ENCODE results near the gene OSBP.
A peak's percentile ranks its signal among the peaks of the same experiment; 100 is the strongest.

Gene OSBP

DNA sequence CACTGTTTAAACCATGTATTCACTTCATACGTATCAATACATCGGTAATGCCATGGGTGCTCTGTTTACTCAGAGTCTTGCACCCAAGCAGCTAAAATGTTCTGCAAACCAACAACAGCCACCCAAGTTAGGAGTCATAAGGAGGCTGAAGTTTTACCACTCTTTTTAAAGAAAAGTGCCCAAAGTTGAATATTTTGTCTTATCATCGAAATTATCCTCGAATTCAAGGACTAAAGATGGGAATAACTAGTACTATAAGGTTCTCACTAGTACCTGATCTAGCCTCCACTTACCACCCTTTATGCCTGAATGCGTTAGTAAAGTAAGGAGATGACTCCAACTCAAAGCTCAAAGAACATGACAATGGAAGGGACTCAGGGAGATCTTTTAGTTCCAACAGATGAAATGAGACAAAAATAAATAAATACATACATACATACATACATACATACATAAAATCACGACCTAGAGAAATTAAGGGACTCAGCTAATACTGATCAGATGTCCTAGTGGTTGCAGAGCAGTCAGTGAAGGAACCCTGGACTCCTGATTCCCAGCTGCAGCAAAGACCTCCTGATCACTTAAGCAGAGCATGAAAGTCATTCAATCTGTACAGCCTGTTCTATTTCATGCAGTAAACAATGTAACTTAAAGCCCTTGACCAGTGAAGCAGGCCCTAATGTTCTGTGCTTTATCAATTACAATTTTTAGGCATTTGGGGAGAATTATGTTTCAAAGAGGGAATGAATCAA, 7.7 kb downstream of the OSBP start:
- DNase-seq = no peak

DNA sequence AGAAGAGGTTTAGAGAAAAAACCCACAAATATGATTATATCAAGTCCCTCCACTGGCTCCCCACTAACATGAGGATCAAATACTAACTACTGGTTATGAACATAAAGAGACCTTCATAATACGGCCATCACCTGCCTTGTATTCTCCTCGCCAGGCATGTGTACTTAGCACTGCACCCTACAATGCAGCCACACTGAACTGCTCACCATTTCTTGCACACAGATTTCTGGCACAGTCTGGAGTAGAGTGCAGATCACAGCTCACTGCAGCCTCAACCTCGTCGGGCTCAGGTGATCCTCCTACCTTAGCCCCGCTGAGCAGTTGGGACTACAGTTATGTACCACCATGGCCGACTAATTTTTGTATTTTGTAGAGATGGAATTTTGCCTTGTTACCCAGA, 13.1 kb downstream of the OSBP start:
- no peak for DNase-seq

DNA sequence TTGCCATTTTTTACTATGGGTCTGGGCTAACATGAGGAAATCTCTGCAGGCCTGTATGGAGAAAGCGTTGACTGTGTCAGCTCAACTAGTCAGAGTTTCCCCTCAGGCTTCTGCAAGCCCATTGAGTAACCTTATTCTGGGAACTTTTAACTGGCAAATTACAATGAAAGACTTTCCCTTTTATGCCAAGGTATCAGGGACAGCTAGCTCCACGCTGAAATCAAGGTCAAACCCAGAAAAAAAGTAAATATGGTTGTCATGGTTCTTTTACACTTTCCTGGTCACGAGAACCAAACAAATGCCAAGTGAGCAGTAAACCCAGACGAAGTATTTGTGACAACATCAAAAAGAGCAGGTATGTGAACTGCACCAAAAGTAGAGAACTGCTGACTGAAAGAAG, 13.8 kb downstream of the OSBP start:
- no peak for DNase-seq

DNA sequence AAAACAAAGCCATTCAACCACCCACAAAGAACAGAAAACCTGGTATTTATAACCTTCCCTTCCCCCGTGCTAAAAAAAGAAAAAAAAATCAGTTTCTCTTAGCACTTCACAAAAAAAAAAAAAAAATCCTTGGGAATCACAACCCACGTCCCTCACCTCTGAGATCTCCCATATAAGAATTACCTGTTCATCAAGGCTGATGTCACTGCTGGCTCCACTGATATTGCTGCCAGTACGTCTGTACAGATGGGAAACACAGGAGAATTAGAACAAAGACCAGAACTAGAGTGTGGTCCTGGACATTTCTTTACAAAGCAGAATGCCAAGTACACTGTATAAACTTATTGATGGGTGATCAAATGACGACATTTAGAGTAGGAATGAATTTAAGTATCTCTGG, 14.9 kb downstream of the OSBP start:
- DNase-seq = no peak

DNA sequence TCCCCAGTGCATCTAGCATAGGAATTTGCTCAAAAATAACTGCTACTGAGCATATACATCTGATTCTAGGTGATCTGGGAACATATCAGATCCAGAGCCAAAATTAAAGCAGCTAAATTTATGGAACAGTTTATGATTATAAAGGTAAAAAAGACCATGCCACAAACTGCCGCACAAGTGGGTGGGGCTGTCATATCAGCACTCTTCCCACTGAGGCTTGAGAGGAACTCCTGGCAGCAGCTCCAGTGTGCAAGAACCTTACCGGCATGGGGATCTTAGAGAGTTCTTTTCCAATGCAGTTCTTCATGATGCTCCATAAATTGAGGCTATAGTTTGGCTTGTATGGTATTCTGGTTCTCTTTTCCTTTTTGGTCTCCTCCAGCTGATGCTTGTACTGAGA, 15.3 kb downstream of the OSBP start:
- DNase-seq = no peak

DNA sequence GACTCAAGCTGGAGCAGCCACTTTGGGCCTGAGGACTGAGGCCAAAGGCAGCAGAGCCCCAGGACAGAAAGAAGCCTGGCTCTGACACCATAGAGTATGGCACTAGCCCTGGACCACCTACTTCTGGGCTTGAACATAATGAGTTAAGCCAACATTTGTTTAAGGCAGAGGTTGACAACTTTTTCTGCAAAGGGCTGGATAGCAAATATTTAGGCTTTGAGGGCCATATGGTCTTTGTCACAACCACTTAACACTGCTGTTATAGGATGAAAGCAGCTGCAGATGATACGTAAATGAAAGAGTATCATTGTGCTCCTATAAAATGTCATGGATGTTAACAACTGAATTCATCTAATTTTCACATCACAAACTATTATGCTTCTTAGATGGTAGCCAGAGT, 16.6 kb downstream of the OSBP start:
- DNase-seq = no peak

DNA sequence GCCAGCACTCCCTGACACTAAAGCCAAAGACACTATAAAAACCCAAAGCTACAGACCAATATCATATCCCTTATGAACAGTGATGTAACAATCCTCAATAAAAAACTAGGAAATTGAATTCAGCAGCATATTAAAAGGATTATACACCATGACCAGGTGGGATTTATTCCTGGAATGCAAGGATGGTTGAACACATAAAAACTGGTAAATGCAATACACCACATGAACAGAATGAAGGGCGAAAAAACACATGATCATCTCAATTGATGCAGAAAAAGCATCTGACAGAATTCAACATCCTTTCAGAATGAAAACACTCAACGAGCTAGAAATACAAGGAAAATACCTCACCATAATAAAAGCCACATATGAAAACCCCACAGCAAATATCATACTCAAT, 31.3 kb downstream of the OSBP start:
- DNase-seq = no peak

DNA sequence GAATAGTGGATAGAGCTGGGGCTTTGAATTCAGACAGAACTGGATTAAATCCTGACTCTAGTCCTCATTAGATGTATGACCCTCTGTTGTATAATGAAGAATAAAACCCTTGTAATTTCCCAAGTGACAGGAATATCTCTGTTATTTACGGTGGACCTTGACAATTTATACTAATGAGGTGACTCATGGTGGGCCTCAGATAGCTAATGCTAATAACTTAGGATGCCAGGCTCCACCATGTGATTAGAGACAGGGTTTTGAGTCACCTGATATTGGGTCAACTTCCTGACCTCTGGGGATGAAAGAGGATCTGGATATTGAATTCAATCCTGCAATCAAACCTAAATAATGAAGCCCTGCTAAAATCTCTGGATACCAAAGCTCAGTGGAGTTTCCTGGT, 33.6 kb downstream of the OSBP start:
- no peak for DNase-seq

DNA sequence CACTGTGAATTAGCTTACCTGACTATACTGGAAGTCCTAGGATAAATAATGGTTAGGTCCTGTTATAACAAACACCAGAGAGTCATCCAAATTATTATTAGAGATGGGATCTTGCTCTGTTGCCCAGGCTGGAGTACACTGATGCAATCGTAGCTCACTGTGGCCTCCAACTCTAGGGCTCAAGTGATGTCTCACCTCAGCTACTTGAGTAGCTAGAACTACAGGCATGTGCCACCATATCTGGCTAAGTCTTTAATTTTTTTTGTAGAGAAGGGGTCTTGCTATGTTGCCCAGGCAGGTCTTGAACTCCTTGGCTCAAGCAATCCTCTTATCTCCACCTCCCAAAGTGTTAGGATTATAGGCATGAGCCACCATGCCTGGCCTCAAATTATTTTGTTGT, 37.2 kb downstream of the OSBP start:
- DNase-seq = no peak

DNA sequence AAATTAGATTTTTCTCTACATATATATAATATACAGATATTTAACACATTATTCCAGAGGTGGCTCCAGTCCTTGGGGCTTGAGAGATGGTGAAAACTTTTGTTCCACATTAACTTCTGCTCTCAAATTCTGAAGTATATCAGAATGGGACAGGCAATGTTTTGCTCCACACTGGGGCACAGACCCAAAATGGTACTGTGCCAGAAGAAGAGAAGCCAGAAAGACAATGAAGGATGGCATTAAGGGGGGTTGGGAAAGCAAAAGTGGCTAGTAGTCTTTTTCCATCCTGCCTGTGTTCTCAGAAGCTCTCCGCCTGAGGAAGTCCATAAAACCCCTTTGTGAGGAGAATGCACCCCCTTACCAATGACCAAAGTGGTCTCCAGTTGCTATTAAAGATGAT, 40.1 kb downstream of the OSBP start:
- DNase-seq = no peak

DNA sequence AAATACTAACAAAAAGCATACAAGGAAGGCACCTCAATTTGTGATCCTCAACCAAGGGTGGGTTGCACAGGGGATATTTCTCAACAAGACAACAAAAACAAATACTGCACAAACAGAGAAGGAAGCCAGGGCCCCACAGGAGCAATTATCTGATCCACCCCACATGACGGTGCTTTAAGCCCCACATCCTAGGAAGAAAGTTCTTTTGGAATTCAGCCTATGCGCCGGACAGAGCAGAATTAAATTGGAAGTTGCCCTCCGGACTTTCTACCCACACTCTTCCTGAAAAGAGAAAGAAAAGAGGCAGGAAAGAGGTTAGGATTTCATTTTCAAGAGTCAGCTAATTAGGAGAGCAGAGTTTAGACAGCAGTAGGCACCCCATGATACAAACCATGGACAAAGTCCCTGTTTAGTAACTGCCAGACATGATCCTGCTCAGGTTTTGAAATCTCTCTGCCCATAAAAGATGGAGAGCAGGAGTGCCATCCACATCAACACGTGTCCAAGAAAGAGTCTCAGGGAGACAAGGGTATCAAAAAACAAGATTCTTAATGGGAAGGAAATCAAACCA, 40.6 kb downstream of the OSBP start:
- DNase-seq = no peak

DNA sequence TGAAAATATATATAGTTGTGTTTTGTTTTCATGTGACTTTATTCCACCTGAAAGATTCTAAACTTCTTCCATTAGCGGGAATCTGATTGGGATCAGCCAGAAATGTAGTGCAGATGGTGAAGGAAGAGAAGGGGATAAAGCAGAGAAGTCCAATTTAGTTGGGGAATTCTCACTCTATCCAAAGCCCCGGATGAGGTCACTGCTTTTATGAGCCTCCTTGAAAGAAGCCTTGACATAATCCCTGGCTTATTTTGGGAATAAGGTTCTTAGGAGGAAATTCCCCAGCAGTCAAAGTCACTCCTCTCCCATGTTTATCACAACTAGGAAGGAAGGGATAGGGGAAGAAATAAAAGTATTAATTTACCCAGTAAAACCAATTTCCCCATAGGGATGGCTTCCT, 41.1 kb downstream of the OSBP start:
- DNase-seq = no peak

DNA sequence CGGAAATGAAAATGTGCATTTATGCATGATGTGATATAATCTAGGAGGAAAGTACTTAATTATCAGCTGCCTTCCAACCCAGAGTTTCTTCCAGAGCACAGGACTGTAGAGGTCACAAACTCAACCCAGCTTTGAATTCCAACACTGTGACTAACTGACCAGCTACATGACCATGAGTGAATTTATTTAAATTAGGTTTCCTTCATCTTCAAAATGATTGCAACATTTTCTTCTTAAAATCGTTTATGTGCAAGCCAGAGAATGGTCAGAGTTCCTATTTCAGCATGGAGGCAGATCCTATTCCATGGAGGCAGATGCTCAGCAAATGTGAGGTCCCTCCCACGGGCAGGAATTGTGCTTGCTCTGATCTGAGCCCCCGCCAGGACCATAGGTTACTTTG, 42.4 kb downstream of the OSBP start:
- DNase-seq = no peak

DNA sequence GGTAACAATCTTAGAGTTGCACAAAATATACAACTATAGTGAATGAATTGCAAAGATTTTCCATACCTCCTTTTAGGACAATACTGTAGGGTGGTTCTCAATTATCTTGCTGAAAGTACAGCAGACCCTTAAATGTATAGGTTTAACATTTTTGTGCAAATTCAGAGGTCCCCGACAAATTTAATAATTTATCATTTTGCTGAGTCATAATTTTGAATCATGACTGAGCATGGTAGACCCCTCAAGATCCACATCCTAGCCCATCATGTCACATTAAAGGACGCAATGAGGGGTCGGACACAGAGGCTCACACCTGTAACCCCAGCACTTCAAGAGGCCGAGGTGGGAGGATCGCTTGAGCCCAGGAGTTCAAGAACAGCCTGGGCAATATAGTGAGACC, 43.5 kb downstream of the OSBP start:
- no peak for DNase-seq

DNA sequence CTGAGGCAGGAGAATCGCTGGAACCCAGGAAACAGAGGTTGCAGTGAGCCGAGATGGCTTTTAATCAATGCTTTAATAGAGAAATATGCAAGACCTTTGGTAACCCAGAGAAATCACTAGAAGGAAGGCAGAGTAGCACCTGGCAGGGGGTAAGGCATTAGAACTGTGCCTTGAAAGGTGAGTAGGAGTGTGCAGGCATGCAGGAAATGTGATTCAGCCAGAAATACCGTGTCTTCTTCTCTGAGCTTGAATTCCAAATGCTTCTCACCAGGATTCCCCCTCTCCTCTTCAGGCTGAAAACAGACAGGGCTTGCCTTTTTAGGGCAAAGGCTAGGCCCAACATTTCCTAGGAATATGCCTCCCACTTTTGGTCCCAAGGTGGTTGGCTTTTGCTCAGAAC, 53.3 kb downstream of the OSBP start:
- no peak for DNase-seq

DNA sequence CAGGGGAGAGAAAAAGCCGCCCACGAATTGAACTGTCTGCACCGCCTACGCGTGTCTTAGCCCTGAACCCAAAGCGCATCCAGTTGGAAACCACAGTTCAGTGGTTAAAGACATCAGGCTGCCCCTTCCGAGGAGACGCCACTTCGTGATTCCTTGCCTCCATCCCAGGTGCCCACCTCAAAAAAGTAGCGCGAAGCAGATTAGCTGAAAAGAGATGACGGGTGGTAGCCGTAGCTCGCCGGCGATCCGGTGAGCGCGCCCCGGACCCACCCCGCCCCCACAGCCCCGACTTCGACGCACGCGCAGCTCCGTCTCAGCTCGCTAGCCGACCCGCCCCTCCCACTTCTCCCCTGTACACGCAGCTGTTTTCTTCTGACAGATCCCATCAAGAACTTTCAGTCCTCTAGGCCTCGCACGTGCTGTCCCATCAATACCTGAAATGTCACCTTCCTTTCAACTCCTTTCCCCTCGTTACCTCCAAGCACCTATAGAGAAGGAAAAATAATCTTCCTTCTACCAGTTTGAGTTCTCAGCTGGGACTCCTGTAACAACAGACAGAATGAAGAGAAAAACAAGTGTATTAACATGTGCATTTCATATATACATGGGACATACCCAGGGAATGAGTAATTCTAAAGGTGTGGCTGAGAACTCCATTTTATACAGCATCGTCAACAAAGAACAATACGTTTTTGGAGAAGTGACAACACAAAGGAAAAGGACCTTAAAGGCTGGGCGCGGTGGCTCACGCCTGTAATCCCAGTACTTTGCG, 54.7 kb downstream of the OSBP start:
- DNase-seq = peak; percentile 85

DNA sequence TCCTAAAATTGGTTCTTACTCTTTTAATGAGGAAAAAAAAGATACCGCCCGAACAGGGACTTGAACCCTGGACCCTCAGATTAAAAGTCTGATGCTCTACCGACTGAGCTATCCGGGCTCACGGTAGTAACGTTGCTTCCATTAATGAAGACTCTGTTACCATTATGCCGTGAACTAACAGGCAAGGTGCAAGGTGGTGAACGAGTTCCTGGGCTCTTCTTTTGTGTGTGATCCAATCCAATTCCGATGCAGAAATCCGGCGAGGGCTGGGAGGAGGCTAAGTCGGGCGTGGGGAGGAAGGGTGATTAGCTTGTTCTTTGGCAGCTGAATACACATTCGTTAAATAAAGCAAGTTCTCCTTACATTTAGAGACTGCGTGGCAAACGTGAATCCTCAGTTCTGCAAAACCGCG, 55.3 kb downstream of the OSBP start:
- peak; percentile 76 to 86 for DNase-seq

DNA sequence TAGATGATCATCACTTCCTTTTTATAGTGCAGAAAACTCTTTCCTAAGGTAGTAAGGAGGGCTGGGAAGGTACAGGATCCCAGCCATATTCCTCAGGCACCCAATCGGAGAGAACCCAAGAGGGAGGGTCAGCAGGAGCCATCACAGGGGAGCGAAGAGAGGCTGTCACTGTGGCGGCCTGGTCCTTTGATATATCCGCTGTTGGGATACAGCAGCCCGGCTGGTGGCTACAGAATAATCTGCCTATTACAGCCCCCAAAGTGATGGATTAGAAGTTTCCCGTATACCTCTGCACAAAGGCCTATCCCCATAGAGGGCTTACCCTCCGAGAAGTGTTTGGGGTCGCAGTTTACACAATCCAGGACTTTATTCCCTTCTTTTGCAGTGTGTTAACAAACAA, 55.7 kb downstream of the OSBP start:
- DNase-seq = no peak

DNA sequence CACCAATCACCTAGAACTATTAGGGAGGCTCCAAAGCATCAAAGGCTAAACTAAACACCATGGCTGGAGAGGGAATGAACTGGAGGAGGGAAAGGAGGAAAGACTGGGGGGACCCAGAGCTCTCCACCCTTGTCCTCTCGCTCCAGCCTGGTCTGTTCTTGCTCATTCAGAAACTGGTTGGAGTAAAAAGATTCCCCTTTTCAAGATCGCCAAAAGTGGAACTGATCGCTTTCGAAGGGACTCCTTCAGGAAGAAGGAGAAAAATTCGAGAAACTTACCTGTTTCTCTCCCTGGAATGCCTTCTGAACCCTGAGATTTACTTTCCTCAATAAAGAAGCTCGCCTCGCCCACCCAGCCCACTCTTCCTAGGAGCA, 57.3 kb downstream of the OSBP start:
- no peak for DNase-seq

DNA sequence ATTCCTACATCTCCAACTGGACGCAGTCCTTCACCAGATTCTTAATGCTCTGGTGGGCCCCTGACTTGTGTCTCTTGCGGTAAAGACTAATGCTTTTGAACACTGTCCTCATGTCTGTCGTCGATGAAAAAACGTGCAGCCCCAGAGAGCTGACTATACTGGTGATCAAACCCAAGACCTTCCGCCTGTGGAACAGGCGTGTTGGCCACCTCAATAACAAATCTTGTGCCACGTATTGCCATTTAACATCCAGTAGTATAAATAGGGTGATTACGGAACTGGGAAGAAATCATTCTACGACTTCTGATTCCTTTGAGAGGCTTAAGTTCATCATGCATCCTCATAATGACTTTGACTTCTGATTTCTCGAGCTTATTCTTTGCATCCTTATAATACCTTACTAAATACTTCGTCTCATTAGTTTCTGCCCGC, 58.6 kb downstream of the OSBP start:
- DNase-seq = peak in 1 of 2 donors; percentile 33

DNA sequence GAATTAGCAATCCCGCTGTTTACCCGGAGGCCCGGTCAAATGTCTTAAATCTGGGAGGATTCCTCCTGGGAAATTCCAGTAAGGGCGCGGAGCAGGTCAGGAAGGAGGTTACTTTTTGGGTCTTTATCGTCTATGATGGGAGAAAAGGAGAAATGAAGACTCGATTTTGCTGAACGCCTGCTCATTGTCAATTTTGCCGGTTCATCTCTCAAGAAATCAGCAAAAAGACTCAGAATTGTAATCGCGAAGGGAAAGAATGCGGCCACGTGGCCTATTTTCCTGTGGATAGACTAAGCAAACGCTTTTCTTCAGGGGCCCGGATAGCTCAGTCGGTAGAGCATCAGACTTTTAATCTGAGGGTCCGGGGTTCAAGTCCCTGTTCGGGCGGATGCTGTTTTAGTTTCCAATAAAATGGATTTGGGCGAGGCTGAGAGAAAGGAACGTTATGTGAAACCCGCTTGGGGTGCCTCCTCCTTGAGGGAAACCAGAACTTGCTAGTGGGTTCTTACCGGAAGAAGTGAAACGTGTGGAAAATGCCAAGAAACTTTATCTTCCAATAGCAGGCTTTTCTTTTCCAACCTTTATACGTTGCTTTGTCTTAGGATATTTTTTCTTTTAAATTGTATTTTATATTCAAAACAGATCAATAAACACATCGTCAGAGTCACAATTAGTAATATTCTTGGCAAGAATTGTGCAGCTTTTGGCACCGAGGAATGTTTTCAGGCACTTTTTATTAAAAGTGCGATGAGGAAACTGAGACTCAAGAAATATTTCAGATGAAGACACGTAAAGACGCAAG, 59.3 kb downstream of the OSBP start:
- DNase-seq = peak; percentile 65 to 71

DNA sequence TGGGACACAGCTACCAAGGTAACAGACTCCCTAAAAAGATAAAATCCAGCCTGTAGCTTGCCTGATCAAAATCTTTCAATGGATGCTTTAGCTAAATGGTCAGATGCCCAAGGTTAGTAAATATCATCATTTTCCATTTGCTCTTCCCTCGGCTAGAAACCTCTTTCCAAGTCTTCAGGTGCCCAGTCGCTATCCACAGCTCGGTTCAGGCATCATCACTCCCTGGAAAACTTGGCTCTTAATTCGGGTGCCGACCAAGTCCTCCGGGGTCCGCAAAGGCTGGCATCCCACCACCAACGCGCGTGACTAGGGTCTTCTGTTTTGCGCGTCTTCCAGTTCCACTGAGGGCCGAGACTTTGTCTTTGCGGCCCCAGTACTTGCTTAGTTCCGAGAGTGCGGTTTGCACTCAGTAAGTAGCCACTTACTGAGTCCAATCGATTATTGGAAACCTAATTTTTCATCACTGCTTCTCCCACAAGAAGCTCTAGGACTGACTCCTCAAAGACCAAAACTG, 59.9 kb downstream of the OSBP start:
- no peak for DNase-seq

DNA sequence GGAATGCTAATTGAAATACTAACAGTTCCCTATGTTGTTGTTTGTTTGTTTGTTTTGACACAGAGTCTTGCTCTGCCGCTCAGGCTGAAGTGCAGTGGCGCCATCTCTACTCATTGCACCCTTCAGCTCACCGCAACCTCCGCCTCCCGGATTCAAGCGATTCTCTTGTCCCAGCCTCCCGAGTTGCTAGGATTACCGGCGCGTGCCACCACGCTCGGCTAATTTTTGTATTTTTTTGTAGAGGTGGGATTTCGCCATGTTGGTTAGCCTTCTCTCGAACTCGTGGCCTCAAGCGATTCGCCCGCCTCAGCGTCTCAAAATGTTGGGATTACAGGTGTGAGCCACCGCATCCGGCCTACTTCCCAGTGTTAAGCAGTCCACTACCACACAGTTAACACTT, 62.3 kb downstream of the OSBP start:
- no peak for DNase-seq
